Endothelial cell (in vitro differentiated cells): ENCODE results near the gene METTL22. TPM values are rescaled to one million over a fixed set of nuclear protein-coding genes. Genes with fewer than 3 reads are reported as not detected.

Source experiments
- DNase-seq: peaks from one replicate; pipeline ENCODE4 v3.0.0; 2021; ENCODE audit warnings: low spot score
- H3K27ac Mint-ChIP-seq: one replicate; pipeline ENCODE4 v1.8.0; 2021; ENCODE audit warnings: mixed read lengths, inconsistent platforms; ENCODE audit not compliant: unreplicated experiment
- H3K27me3 Mint-ChIP-seq: one replicate; pipeline ENCODE4 v1.8.0; 2021; ENCODE audit warnings: mild to moderate bottlenecking, moderate library complexity, mixed read lengths, inconsistent platforms; ENCODE audit not compliant: unreplicated experiment
- H3K36me3 Mint-ChIP-seq: one replicate; pipeline ENCODE4 v1.8.0; 2021; ENCODE audit warnings: mild to moderate bottlenecking, low read depth, mixed read lengths, inconsistent platforms; ENCODE audit not compliant: unreplicated experiment
- H3K4me1 Mint-ChIP-seq: one replicate; pipeline ENCODE4 v1.8.0; 2021; ENCODE audit warnings: mild to moderate bottlenecking, mixed read lengths, inconsistent platforms; ENCODE audit not compliant: unreplicated experiment
- H3K4me3 Mint-ChIP-seq: one replicate; pipeline ENCODE4 v1.8.0; 2021; ENCODE audit warnings: mild to moderate bottlenecking, mixed read lengths, inconsistent platforms; ENCODE audit not compliant: unreplicated experiment
- H3K9me3 Mint-ChIP-seq: one replicate; pipeline ENCODE4 v1.8.0; 2021; ENCODE audit warnings: mixed read lengths, inconsistent platforms; ENCODE audit not compliant: unreplicated experiment
- CTCF ChIP-seq: fragments of 200-600 bp; sonication (generic); IDR thresholded peaks from one replicate; pipeline ENCODE4 v1.5.0; 2021; ENCODE audit warnings: antibody characterized with exemption; ENCODE audit not compliant: unreplicated experiment
- total RNA-seq: library from RNA; stranded (reverse); fragmentation: NEBNext Ultra II Directional; extraction: Animal tissue kit (Norgen Biotek cat#: 25700); gene quantifications from one replicate; pipeline ENCODE4 v1.2.1, GENCODE V29; 2021; ENCODE audit not compliant: unreplicated experiment

METTL22 gene
- total RNA-seq, 1 donor from 2014 or later: 39.6 TPM

GRCh38 chr16:8605554-8605953, 15.9 kb upstream of the METTL22 start:
- Mint-ChIP-seq H3K27ac (no peak overlapping the region), H3K4me3 (no peak overlapping the region), H3K27me3 (no peaks in the 10 kb centered on the region), H3K9me3 (no peaks in the 10 kb centered on the region), H3K4me1 (no peaks in the 10 kb centered on the region), H3K36me3 (no peaks in the 10 kb centered on the region)
- TF ChIP-seq CTCF: no peak
- DNase-seq: no peak

- no peaks in the 10 kb centered on the region for H3K4me1 Mint-ChIP-seq
- H3K27me3 Mint-ChIP-seq: peaks cover 1% of the 10 kb centered on the region
- no peaks in the 10 kb centered on the region for H3K9me3 Mint-ChIP-seq
- H3K36me3 Mint-ChIP-seq: no peaks in the 10 kb centered on the region
- DNase-seq: no peak
- no peak for TF ChIP-seq CTCF
- H3K4me3 Mint-ChIP-seq: no peak overlapping the region
- no peak overlapping the region for H3K27ac Mint-ChIP-seq
These were observed 14.3 kb upstream of the METTL22 start for GRCh38 chr16:8607214-8607613.

GRCh38 chr16:8611122-8611521, 10.4 kb upstream of the METTL22 start:
- Mint-ChIP-seq H3K27ac (no peak overlapping the region), H3K9me3 (no peaks in the 10 kb centered on the region), H3K4me1 (no peaks in the 10 kb centered on the region), H3K4me3 (no peak overlapping the region), H3K36me3 (no peaks in the 10 kb centered on the region), H3K27me3 (peaks cover 1% of the 10 kb centered on the region)
- no peak for DNase-seq
- TF ChIP-seq CTCF: no peak

GRCh38 chr16:8611886-8612600, 9.5 kb upstream of the METTL22 start:
- Mint-ChIP-seq H3K4me1 (no peaks in the 10 kb centered on the region), H3K4me3 (no peak overlapping the region), H3K36me3 (no peaks in the 10 kb centered on the region), H3K9me3 (no peaks in the 10 kb centered on the region), H3K27ac (no peak overlapping the region), H3K27me3 (peaks cover 1% of the 10 kb centered on the region)
- TF ChIP-seq CTCF: no peak
- DNase-seq: no peak

- Mint-ChIP-seq H3K27me3 (peaks cover 4% of the 10 kb centered on the region), H3K9me3 (no peaks in the 10 kb centered on the region), H3K4me3 (no peak overlapping the region), H3K27ac (no peak overlapping the region), H3K4me1 (no peaks in the 10 kb centered on the region), H3K36me3 (no peaks in the 10 kb centered on the region)
- no peak for TF ChIP-seq CTCF
- no peak for DNase-seq
These were observed 7.0 kb upstream of the METTL22 start for GRCh38 chr16:8614435-8615029.
